Measurements from ENCODE around the gene NCR2.

Gene NCR2

DNA sequence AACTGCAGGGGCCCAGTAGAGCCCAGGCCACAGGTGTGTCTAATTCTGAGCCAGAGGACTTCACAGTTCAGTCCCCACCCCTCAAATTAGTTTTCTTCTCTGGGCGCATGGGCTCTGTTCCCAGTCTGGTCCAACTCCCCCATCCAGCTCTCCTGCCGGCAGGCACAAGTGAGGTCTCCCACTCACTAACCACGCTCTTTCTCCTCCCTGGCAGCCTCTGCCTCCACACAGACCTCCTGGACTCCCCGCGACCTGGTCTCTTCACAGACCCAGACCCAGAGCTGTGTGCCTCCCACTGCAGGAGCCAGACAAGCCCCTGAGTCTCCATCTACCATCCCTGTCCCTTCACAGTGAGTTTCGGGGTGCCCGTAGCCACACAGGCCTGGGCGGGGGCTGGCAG lies 6.2 kb downstream of the NCR2 start:
- TF ChIP-seq GATA2 (IDR thresholded peaks at IDR 0.05; ENCODE audit: low read depth, low read length) (no peak), GATA3 (IDR thresholded peaks at IDR 0.05; ENCODE audit: low read depth, low read length) (no peak)

DNA sequence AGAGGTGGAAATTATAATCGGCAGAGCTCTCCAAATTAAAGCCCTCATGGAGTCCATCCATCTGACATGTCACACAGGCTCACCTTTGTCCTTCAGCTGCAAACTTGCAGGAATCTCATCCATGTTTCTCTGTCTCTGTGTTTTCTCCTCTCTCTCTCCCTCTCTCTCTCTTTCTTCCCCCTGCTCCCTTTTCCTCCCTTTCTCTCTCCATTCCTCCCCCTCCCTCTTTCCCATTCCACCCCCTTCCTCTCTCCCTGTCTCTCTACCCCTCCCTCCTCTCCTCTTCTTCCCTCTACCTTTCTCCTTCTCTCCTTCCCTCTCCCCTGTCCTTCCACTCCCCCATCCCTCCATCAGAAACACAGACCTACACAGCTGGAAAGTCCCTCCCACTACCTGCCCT lies 6.8 kb downstream of the NCR2 start:
- TF ChIP-seq GATA2 (IDR thresholded peaks at IDR 0.05; ENCODE audit: low read depth, low read length), result no peak
- TF ChIP-seq GATA3 (IDR thresholded peaks at IDR 0.05; ENCODE audit: low read depth, low read length), result no peak

DNA sequence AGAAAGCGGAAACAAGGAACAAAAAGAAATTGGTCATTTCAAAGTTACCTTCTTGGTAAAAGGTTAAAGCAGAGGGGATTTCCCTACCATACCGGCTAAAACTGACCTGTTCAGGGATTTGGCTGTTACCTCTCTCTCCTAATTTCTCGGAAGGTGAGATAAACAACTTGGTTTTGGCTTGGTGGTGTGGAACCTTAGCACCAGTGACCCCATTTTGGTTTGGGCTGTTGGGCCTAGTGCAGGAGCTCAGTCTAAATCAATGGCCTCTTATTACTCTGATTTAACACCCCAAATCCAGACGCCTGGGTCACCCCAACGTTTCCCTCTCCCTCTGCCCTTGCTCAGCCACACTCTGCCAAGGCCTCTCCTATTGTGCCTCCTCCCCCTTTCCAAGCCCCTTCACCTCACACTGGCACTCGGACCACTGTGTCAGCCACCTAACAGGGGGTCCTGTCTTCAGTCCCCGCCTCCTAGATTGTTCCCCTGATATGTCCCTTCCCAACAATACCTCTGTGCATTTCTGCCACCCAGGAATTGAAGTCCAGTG lies 8.3 kb downstream of the NCR2 start:
- no peak for TF ChIP-seq GATA2 (IDR thresholded peaks at IDR 0.05; ENCODE audit: low read depth, low read length)
- no peak for TF ChIP-seq GATA3 (IDR thresholded peaks at IDR 0.05; ENCODE audit: low read depth, low read length)

DNA sequence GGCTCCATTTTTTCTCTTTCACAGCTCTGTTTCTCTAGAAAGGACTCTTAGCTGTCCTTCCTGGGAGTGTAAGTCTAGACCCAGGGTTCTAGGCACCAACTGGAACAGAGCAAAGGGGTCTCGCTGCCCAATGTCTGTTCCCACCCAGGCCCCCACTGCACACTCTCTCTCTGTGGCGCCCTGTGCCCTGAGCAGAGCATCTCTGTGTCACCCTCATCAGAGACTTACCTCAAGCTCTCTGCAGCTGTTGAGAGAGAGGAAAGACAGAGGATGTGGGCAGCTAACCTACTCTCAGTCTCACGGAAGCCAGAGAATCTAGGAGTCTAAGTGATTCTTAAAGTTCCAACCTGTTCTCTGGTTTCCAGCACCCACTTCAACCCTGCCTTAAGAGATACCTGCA lies 9.5 kb downstream of the NCR2 start:
- TF ChIP-seq GATA3 (IDR thresholded peaks at IDR 0.05; ENCODE audit: low read depth, low read length), result no peak
- TF ChIP-seq GATA2 (IDR thresholded peaks at IDR 0.05; ENCODE audit: low read depth, low read length), result no peak

DNA sequence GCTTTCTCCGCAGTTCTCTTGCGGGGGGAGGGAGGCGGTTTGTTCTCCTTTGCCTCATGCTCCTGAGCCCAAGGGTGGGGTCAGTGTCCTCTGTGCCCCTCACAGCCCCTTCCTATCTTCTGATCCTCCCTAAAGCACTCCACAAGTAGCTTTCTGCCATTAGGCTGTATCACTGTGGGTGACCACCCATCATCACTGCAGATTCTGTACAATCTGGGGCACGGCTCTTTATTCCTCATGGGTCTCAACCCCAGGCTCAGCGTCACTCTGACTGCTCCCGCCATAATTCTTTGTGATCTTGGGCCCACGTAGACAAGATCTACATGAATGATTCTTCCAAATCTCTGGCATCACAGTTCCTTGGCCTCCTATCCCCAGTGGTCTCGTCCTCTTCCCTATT lies 10.5 kb downstream of the NCR2 start:
- TF ChIP-seq GATA3 (IDR thresholded peaks at IDR 0.05; ENCODE audit: low read depth, low read length) (no peak), GATA2 (IDR thresholded peaks at IDR 0.05; ENCODE audit: low read depth, low read length) (no peak)

DNA sequence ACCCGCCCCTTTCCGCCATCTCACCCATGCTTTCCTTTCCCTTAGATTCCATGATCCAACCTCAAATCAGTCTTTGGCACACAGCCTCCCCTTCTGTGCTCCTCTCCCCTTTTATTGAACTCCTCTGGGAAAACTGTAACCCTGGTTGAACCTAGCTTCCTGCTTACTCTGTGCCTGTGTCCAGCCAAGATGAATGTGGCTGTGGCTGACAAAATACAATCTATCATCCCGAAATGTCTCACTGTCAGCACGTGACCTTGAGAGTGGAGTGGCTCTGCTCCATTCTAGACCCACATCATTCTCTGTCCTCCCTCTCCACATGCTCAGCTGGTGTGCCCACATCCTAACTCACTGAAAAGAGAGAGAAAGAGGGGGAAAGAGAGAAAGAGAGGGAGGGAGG lies 11.0 kb downstream of the NCR2 start:
- TF ChIP-seq GATA2 (IDR thresholded peaks at IDR 0.05; ENCODE audit: low read depth, low read length) (no peak), GATA3 (IDR thresholded peaks at IDR 0.05; ENCODE audit: low read depth, low read length) (no peak)

DNA sequence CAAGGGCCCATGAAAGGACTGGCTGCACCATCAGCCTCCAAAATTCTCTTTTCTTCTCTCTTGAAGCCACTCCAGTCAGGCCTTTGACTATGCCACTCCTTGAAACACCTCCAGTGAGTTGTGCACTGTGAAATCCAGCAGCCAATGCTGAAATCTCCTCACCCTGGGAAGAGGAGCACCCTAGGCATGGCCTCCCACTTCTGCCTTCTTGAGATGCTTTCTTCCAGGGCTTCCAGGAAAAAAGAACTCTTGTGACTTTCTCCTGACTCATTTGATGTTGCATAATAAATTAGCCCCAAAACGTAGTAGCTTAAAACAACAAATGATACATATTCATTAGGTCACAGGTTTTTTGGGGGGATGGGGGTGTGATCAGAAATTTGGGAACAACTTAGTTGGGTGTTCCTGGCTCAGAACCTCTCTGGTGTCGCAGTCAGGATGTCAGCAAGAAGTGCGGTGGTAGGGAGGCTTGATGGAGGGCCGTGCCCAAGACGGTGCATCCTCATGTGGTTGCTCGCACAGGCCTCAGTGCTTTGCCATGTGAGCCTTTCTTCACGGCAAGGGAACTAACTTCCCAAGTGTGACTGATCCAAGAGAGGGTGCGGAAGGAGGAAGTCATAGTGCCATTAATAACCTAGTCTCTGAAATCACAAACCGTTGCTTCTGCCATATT lies 12.1 kb downstream of the NCR2 start:
- TF ChIP-seq GATA2 (IDR thresholded peaks at IDR 0.05; ENCODE audit: low read depth, low read length), result no peak
- TF ChIP-seq GATA3 (IDR thresholded peaks at IDR 0.05; ENCODE audit: low read depth, low read length), result no peak

DNA sequence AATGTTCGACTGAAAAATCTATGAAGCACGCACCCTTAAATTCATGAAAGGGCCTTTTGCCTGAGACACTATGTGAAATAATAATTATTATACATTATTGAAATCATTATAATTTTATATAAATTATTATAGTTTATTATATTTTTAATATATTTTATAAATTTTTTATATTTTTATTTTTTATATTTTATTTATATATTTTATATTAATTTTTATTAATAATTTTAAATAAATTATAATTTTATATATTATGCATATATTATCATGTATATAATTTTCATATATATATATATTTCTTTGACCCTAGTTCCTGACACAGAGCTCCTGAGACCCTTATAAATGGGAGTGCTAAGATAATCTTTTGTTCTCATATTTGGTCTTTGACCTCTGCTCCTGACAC lies 13.5 kb downstream of the NCR2 start:
- no peak for TF ChIP-seq GATA2 (IDR thresholded peaks at IDR 0.05; ENCODE audit: low read depth, low read length)
- no peak for TF ChIP-seq GATA3 (IDR thresholded peaks at IDR 0.05; ENCODE audit: low read depth, low read length)

DNA sequence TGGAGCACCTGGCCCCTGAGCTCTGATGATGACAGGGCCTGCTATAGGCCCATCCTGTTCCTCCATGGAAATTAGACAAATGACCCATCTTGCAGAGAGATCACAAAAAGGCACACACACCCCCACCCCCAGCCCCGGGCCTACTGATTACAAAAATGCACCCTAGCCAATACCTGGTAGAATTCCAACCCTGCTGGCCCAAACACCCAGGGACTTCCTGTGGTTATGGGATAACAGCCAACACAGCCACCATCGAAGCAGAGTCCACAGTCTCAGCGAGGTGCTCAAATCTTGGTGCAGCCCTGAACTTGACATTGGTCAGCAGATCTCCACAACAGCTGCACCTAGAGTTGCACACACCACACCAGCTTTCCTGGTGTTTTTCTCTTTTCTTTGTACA lies 17.0 kb downstream of the NCR2 start:
- TF ChIP-seq GATA2 (IDR thresholded peaks at IDR 0.05; ENCODE audit: low read depth, low read length), result no peak
- TF ChIP-seq GATA3 (IDR thresholded peaks at IDR 0.05; ENCODE audit: low read depth, low read length), result no peak

DNA sequence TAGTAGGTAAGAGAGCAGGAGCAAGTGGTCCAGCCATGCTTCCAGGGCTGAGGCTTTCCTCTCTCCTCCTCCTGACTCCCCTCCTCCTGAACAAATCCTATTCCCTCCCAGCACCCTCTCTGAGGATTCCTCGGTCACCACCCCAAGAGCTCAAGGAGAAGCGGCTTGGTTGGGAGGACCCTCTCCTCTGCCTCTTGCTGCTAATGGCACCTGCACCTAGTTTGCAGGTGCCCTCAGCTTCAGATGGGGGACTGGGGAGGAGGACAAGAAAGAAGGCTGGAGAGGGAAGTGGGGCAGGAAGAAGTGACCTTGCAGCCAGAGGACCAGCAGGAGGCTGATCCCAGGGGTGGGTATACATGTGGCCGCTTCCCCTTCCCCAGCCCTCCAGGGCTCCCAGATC lies 17.5 kb downstream of the NCR2 start:
- TF ChIP-seq GATA3 (IDR thresholded peaks at IDR 0.05; ENCODE audit: low read depth, low read length) (no peak), GATA2 (IDR thresholded peaks at IDR 0.05; ENCODE audit: low read depth, low read length) (no peak)

DNA sequence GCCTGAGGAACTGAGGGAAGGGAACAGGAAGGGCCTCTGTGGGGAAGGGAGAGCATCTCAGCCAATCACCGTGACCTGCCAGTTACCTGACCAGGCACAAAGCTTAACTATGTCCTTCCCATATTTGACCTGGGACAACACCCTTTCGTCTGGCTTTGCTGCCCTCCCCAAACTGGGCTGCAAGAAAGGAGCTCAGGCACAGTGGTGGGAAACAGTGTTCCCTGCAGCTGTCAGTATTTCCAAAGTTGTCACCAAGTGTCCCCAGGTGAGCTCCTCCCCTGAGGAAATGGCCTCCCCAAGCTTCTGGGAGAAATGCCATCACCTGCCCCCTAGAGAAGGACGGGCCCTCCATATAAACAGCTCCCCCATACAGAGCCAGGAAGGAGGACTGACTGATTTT lies 17.9 kb downstream of the NCR2 start:
- no peak for TF ChIP-seq GATA3 (IDR thresholded peaks at IDR 0.05; ENCODE audit: low read depth, low read length)

DNA sequence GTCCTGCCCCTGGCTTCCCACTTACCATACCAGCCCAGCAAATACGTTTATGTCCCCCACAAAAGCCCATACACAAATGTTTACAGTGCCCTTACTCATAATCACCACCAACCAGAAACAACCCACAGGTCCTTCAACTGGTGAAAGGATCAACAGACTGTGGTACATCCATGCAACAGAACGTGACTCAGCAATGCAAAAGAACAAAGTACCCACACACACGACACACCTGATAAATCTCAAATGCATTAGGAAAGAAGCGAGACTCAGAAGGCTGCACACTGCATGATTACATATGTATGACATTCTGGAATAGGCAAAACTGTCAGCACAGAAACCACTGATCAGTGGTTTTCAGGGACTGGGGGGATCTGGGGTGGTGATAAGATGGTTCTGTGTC lies 20.5 kb downstream of the NCR2 start:
- TF ChIP-seq GATA3 (IDR thresholded peaks at IDR 0.05; ENCODE audit: low read depth, low read length) (no peak), GATA2 (IDR thresholded peaks at IDR 0.05; ENCODE audit: low read depth, low read length) (no peak)

DNA sequence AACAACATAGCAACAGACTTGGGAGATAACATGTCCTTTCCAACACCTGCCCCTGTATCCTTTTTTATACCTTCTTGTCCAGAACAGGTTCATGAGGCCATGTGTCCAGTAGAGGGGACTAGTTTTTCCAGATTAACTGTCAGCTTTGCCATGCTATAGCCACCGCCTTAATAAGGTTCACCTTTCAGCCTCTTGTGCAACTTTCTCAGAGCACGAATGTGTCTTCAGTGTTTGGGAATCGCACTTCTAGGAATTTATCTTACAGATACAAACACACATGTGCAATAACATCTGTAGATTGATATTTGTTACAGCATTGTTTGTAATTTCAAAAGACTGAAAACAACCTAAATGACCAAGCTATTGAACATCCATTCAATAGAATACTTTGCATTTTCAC lies 21.4 kb downstream of the NCR2 start:
- no peak for TF ChIP-seq GATA3 (IDR thresholded peaks at IDR 0.05; ENCODE audit: low read depth, low read length)
- no peak for TF ChIP-seq GATA2 (IDR thresholded peaks at IDR 0.05; ENCODE audit: low read depth, low read length)

DNA sequence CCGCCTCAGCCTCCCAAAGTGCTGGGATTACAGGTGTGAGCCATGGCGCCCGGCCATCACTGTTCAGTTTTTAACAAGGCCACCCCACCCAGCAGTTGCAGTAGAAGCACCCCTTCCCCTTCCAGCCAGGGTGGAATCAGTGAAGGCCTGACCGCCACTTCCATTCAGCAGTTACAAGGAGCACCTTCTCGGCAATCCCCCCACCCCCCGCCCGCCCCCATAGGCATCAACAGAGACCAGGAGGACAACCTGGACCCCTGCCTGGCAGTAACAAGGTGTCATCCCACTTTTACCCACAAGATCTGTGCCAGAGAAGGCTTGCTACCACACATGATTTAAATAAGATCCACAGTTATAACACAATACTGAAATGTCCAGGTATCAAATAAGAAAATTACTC lies 23.1 kb downstream of the NCR2 start:
- no peak for TF ChIP-seq GATA3 (IDR thresholded peaks at IDR 0.05; ENCODE audit: low read depth, low read length)
- no peak for TF ChIP-seq GATA2 (IDR thresholded peaks at IDR 0.05; ENCODE audit: low read depth, low read length)

DNA sequence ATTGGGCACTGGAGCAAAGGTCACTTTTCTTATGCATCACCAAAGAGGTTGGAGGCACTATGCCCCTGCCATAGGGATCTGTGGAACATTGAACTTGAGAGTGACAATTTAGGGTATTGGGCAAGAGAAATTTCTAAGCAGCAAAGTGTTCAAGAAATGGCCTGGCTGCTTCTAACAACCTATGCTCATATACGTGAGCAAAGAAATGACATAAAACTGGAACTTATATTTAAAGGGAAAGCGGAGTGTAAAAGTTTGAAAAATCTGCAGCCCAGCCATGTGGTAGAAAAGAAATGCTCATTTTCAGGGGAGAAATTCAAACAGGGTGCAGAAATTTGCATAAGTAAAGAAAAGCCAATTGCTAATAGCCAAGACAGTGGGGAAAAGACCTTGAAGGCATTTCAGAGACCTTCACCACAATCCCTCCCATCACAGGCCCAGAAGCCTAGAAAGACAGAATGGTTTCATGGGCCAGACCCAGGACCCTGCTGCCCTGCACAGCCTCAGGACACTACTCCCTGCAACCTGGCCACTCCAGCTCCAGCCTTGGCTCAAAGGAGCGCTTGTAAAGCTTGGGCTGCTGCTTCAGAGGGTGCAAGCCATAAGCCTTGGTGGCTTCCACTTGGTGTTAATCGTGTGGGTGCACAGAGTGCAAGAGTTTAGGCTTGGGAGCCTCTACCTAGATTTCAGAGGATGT lies 24.4 kb downstream of the NCR2 start:
- TF ChIP-seq GATA3 (IDR thresholded peaks at IDR 0.05; ENCODE audit: low read depth, low read length) (no peak), GATA2 (IDR thresholded peaks at IDR 0.05; ENCODE audit: low read depth, low read length) (no peak)

Measured in SH-SY5Y (cell line).